ENCODE results near the gene STX16.

DNA sequence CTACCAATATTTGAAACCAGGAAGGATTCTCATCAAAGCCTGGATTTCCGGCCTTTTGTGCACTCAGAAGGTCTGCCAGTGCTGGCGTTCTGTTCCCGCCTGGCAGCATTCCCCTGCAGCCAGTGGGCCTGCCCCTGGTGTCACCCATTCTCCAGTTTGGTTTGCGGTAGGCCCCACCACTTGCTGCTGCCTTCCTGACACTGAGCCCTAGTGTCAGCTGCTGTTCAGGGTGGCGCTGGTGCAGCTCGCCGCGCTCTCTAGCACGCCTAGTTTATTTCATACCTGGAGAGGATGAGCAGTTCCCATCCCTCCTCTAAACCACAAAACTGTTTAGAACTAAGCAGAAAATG lies 51.1 kb downstream of the STX16 start:
- TF ChIP-seq, protein P1, sequence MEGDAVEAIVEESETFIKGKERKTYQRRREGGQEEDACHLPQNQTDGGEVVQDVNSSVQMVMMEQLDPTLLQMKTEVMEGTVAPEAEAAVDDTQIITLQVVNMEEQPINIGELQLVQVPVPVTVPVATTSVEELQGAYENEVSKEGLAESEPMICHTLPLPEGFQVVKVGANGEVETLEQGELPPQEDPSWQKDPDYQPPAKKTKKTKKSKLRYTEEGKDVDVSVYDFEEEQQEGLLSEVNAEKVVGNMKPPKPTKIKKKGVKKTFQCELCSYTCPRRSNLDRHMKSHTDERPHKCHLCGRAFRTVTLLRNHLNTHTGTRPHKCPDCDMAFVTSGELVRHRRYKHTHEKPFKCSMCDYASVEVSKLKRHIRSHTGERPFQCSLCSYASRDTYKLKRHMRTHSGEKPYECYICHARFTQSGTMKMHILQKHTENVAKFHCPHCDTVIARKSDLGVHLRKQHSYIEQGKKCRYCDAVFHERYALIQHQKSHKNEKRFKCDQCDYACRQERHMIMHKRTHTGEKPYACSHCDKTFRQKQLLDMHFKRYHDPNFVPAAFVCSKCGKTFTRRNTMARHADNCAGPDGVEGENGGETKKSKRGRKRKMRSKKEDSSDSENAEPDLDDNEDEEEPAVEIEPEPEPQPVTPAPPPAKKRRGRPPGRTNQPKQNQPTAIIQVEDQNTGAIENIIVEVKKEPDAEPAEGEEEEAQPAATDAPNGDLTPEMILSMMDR (IDR thresholded peaks at IDR 0.05) = no peak
- TF ChIP-seq POLR2A (IDR thresholded peaks at IDR 0.05) = no peak
- TF ChIP-seq POLR2AphosphoS5 (IDR thresholded peaks at IDR 0.05) = no peak
- TF ChIP-seq EP300 (IDR thresholded peaks at IDR 0.05) = no peak

Measured in gastroesophageal sphincter (tissue), 3 donors.